ENCODE results near the gene OPA3. TPM values are rescaled to one million over a fixed set of nuclear protein-coding genes. Genes with fewer than 3 reads are reported as not detected.

The OPA3 gene
- total and polyA plus RNA-seq, 10 of the 15 experiments (the other 5 are each of a cell fraction or from before 2014, with no cell fraction given) = 2.2 to 24.3 (median 13.3) TPM

GRCh38 chr19:45484273-45484945 is 100.2 kb downstream of the OPA3 start:
- SMC1A ChIA-PET (ENCODE audit: uncharacterized antibody, unreplicated experiment) = interaction anchor here (1.5 to 2.7 kb wide), 6 partner anchors 10 to 158 kb away, joined by 4 to 16 read pairs (median 10); no protein-coding TSS in a partner anchor
- CTCF ChIA-PET = interaction anchor here (0.6 to 4.1 kb wide), 30 partner anchors 13 to 369 kb away, joined by 3 to 65 read pairs (median 8); partner anchors contain the start of genes EML2, ERCC1, FOSB and PPM1N
- Histone ChIP-seq H3K4me2 (ENCODE audit: control insufficient read depth, insufficient read depth) (no peak overlapping the region), H3K27me3 (replicated peaks in 1 of 2; ENCODE audit: control insufficient read depth in 2 of 2, insufficient read depth in 2 of 2, low read length in 1 of 2) (no peaks in the 10 kb centered on the region), H3K4me1 (ENCODE audit: control insufficient read depth, insufficient read depth, low read length) (0 out of 2 replicates have a peak, but pooled peaks cover 3% of the 10 kb centered on the region), H3K79me2 (ENCODE audit: control insufficient read depth, insufficient read depth, low read length) (no peaks in the 10 kb centered on the region), H3K9ac (ENCODE audit: control insufficient read depth, insufficient read depth, low read length) (no peak overlapping the region), H3K36me3 (ENCODE audit: control insufficient read depth in 2 of 2, insufficient read depth in 2 of 2, low read length in 1 of 2) (no peaks in the 10 kb centered on the region), H2AFZ (ENCODE audit: control insufficient read depth, low read depth, low read length) (no peak overlapping the region), H3K27ac (ENCODE audit: control insufficient read depth, insufficient read depth) (no peak overlapping the region), H4K20me1 (ENCODE audit: control insufficient read depth, insufficient read depth) (no peaks in the 10 kb centered on the region), H3K4me3 (no peak overlapping the region), H3K9me3 (replicated peaks; ENCODE audit: control insufficient read depth, insufficient read depth, low read length) (no peaks in the 10 kb centered on the region)
- DNase-seq (ENCODE audit: low read depth, low spot score) (no peak), ATAC-seq (no peak), FAIRE-seq (no peak)
- in situ Hi-C loops (cut with MboI) = no loop called here
- TF ChIP-seq RFX5 (IDR thresholded peaks at IDR 0.05; ENCODE audit: low read depth, low read length) = no peak
- no peak for TF ChIP-seq PAX8 (IDR thresholded peaks at IDR 0.05)
- TF ChIP-seq, protein P1, sequence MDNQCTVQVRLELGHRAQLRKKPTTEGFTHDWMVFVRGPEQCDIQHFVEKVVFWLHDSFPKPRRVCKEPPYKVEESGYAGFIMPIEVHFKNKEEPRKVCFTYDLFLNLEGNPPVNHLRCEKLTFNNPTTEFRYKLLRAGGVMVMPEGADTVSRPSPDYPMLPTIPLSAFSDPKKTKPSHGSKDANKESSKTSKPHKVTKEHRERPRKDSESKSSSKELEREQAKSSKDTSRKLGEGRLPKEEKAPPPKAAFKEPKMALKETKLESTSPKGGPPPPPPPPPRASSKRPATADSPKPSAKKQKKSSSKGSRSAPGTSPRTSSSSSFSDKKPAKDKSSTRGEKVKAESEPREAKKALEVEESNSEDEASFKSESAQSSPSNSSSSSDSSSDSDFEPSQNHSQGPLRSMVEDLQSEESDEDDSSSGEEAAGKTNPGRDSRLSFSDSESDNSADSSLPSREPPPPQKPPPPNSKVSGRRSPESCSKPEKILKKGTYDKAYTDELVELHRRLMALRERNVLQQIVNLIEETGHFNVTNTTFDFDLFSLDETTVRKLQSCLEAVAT (IDR thresholded peaks at IDR 0.05) = peak; percentile 70
- RAD21 ChIA-PET (ENCODE audit: unreplicated experiment) = interaction anchor here (1.1 to 2.4 kb wide), 11 partner anchors 11 to 157 kb away, joined by 3 to 38 read pairs (median 8); no protein-coding TSS in a partner anchor
- no TSS peak for BruUV-seq (replicated peaks)
- POLR2A ChIA-PET = interaction anchor here (0.7 to 2.6 kb wide), 7 partner anchors 12 to 158 kb away, joined by 3 to 17 read pairs (median 6); partner anchors contain the start of gene RTN2
- 68% methylated on average over 11 of the region's 13 CpGs for WGBS (ENCODE audit: insufficient coverage, insufficient replicate concordance, low lambda C conversion rate, missing lambda C conversion rate)
- intact Hi-C loops (cut with micrococcal nuclease; ENCODE audit: unreplicated experiment) = loop anchor here (10.0 kb wide), 1 partner anchor 390 kb away; the partner anchor contains the start of gene PPP1R37

GRCh38 chr19:45483033-45483432 is 101.6 kb downstream of the OPA3 start:
- H3K27me3 ChIP-seq (replicated peaks in 1 of 2; ENCODE audit: control insufficient read depth in 2 of 2, insufficient read depth in 2 of 2, low read length in 1 of 2) = no peaks in the 10 kb centered on the region
- no peaks in the 10 kb centered on the region for H4K20me1 ChIP-seq (ENCODE audit: control insufficient read depth, insufficient read depth)
- in situ Hi-C loops (cut with MboI) (no loop called here), intact Hi-C loops (cut with micrococcal nuclease; ENCODE audit: unreplicated experiment) (loop anchor here (10.0 kb wide), 1 partner anchor 388 kb away; the partner anchor contains the start of gene PPP1R37)
- H3K27ac ChIP-seq (ENCODE audit: control insufficient read depth, insufficient read depth) = no peak overlapping the region
- no peak for FAIRE-seq
- no TSS peak for BruUV-seq (replicated peaks)
- SMC1A ChIA-PET (ENCODE audit: uncharacterized antibody, unreplicated experiment) = no interaction called here
- CTCF ChIA-PET = interaction anchor here (0.6 to 0.7 kb wide), 2 partner anchors 40 to 67 kb away, joined by 3 read pairs; no protein-coding TSS in a partner anchor
- H2AFZ ChIP-seq (ENCODE audit: control insufficient read depth, low read depth, low read length) = no peak overlapping the region
- H3K9ac ChIP-seq (ENCODE audit: control insufficient read depth, insufficient read depth, low read length) = no peak overlapping the region
- RAD21 ChIA-PET (ENCODE audit: unreplicated experiment) = interaction anchor here (1.5 kb wide), 1 partner anchor 159 kb away, joined by 3 read pairs; no protein-coding TSS in a partner anchor
- DNase-seq (ENCODE audit: low read depth, low spot score) = no peak
- 29% methylated on average over 5 of the region's 5 CpGs for WGBS (ENCODE audit: insufficient coverage, insufficient replicate concordance, low lambda C conversion rate, missing lambda C conversion rate)
- no peaks in the 10 kb centered on the region for H3K36me3 ChIP-seq (ENCODE audit: control insufficient read depth in 2 of 2, insufficient read depth in 2 of 2, low read length in 1 of 2)
- H3K79me2 ChIP-seq (ENCODE audit: control insufficient read depth, insufficient read depth, low read length) = no peaks in the 10 kb centered on the region
- no peak overlapping the region for H3K4me3 ChIP-seq
- ATAC-seq = no peak
- H3K4me2 ChIP-seq (ENCODE audit: control insufficient read depth, insufficient read depth) = no peak overlapping the region
- H3K4me1 ChIP-seq (ENCODE audit: control insufficient read depth, insufficient read depth, low read length) = peaks cover 4% of the 10 kb centered on the region
- H3K9me3 ChIP-seq (replicated peaks; ENCODE audit: control insufficient read depth, insufficient read depth, low read length) = no peaks in the 10 kb centered on the region
- POLR2A ChIA-PET = interaction anchor here (1.2 kb wide), 1 partner anchor 25 kb away, joined by 3 read pairs; no protein-coding TSS in a partner anchor
- TF ChIP-seq IRF4 (IDR thresholded peaks at IDR 0.05; ENCODE audit: low read depth, low read length) = no peak
- TF ChIP-seq NR2C2 (IDR thresholded peaks at IDR 0.05; ENCODE audit: borderline replicate concordance, control insufficient read depth, insufficient read length, low read depth) = no peak
- no peak for TF ChIP-seq NFYA (IDR thresholded peaks at IDR 0.05; ENCODE audit: borderline replicate concordance, low read depth, low read length)
- TF ChIP-seq, protein P2, sequence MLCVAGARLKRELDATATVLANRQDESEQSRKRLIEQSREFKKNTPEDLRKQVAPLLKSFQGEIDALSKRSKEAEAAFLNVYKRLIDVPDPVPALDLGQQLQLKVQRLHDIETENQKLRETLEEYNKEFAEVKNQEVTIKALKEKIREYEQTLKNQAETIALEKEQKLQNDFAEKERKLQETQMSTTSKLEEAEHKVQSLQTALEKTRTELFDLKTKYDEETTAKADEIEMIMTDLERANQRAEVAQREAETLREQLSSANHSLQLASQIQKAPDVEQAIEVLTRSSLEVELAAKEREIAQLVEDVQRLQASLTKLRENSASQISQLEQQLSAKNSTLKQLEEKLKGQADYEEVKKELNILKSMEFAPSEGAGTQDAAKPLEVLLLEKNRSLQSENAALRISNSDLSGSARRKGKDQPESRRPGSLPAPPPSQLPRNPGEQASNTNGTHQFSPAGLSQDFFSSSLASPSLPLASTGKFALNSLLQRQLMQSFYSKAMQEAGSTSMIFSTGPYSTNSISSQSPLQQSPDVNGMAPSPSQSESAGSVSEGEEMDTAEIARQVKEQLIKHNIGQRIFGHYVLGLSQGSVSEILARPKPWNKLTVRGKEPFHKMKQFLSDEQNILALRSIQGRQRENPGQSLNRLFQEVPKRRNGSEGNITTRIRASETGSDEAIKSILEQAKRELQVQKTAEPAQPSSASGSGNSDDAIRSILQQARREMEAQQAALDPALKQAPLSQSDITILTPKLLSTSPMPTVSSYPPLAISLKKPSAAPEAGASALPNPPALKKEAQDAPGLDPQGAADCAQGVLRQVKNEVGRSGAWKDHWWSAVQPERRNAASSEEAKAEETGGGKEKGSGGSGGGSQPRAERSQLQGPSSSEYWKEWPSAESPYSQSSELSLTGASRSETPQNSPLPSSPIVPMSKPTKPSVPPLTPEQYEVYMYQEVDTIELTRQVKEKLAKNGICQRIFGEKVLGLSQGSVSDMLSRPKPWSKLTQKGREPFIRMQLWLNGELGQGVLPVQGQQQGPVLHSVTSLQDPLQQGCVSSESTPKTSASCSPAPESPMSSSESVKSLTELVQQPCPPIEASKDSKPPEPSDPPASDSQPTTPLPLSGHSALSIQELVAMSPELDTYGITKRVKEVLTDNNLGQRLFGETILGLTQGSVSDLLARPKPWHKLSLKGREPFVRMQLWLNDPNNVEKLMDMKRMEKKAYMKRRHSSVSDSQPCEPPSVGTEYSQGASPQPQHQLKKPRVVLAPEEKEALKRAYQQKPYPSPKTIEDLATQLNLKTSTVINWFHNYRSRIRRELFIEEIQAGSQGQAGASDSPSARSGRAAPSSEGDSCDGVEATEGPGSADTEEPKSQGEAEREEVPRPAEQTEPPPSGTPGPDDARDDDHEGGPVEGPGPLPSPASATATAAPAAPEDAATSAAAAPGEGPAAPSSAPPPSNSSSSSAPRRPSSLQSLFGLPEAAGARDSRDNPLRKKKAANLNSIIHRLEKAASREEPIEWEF (IDR thresholded peaks at IDR 0.05; ENCODE audit: insufficient replicate concordance, low read depth, low read length) = no peak

Measured in GM12878 (cell line).